Neutrophil (primary cell): ENCODE data around the gene CEMIP.

ENCODE experiments used
- H3K27ac ChIP-seq: fragments of 200-600 bp; sonication (generic); 2 replicates; pipeline ENCODE4 v1.5.1; 2016; ENCODE audit warnings: mild to moderate bottlenecking, moderate library complexity
- H3K27me3 ChIP-seq: fragments of 200-600 bp; sonication (generic); 2 replicates; pipeline ENCODE4 v1.6.0; 2016; ENCODE audit warnings: mild to moderate bottlenecking
- H3K36me3 ChIP-seq: fragments of 200-600 bp; sonication (generic); 2 replicates; pipeline ENCODE4 v1.5.1; 2017
- H3K4me1 ChIP-seq, 2 experiments: fragments of 200-600 bp in 1 of 2; sonication (generic) in 1 of 2; 1 replicate in 1 of 2; 2 replicates in 1 of 2; pipeline versions ENCODE4 v1.5.1 to v1.6.1; 2013 to 2016; ENCODE audit warnings: low read depth in 1 of 2, low read length in 1 of 2, mild to moderate bottlenecking in 1 of 2, moderate library complexity in 1 of 2; ENCODE audit not compliant: control insufficient read depth in 1 of 2, insufficient read depth in 1 of 2
- H3K4me3 ChIP-seq, 2 experiments: fragments of 200-600 bp in 1 of 2; sonication (generic) in 1 of 2; 1 replicate in 1 of 2; 2 replicates in 1 of 2; pipeline ENCODE4 v1.5.1; 2013 to 2016; ENCODE audit warnings: low read depth in 1 of 2, low read length in 1 of 2, mild to moderate bottlenecking in 1 of 2, moderate library complexity in 1 of 2
- H3K9me3 ChIP-seq: fragments of 200-600 bp; sonication (generic); 2 replicates; pipeline ENCODE4 v1.5.1; 2016
- CTCF ChIP-seq: fragments of 200-600 bp; sonication (generic); IDR thresholded peaks from 2 replicates; pipeline ENCODE4 v1.5.1; 2016; ENCODE audit warnings: antibody characterized with exemption

The CEMIP gene

GRCh38 chr15:81000144-81000623 lies 221.0 kb downstream of the CEMIP start:
- no peak for TF ChIP-seq CTCF
- Histone ChIP-seq H3K36me3 (peaks cover 15% of the 10 kb centered on the region), H3K4me3 (peak overlapping the region; percentile 80 to 95), H3K27me3 (no peaks in the 10 kb centered on the region), H3K9me3 (no peaks in the 10 kb centered on the region), H3K27ac (peak overlapping the region; percentile 94), H3K4me1 (peaks cover 18 to 27% of the 10 kb centered on the region in 2 experiments)

GRCh38 chr15:81000624-81001151 lies 221.5 kb downstream of the CEMIP start, which contains the start of gene TLNRD1:
Gene TLNRD1, plus strand, starts transcription at chr15:81000923. Its CDS starts 1,349 bp downstream, at chr15:81002272.
- TF ChIP-seq CTCF = no peak

More at GRCh38 chr15:81000624-81001151, 221.5 kb downstream of the CEMIP start, which contains the start of gene TLNRD1:
- peaks cover 15% of the 10 kb centered on the region for H3K36me3 ChIP-seq
- peak within 1 kb of the TSS; percentile 94 for H3K27ac ChIP-seq
- no peaks in the 10 kb centered on the region for H3K9me3 ChIP-seq
- peaks cover 18 to 27% of the 10 kb centered on the region in 2 experiments for H3K4me1 ChIP-seq
- peak within 1 kb of the TSS; percentile 80 to 95 for H3K4me3 ChIP-seq
- no peaks in the 10 kb centered on the region for H3K27me3 ChIP-seq
